Measurements from ENCODE around the gene FBXO17. TPM values are rescaled to one million over a fixed set of nuclear protein-coding genes. Genes with fewer than 3 reads are reported as not detected.

FBXO17 gene
- total and polyA plus RNA-seq, 2 experiments from 2014 or later, result 30.3 to 36.4 TPM

DNA sequence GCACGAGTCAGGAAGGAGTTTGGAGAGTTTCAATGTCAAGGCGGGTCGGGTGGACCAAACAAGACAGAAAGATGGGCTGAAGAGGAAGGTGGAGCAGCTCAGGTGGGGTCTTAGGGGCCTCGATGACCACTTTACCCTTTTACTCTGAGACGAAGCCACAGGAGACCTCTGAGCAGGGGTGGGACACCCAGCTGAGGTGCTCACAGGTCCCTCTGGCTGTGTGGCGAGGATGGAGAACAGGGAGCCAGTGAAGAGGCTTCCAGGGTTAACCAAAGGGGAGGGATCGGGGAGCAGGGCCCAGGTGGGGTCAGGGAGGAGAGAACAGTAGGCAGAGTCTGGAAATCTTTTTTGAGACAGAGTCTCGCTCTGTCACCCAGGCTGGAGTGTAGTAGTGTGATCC is 61.6 kb downstream of the FBXO17 start:
- Histone ChIP-seq H3K4me3 (no peak overlapping the region), H3K27ac (no peak overlapping the region), H3K27me3 (replicated peaks; ENCODE audit: insufficient read depth) (no peaks in the 10 kb centered on the region), H3K9me2 (ENCODE audit: insufficient read depth) (no peaks in the 10 kb centered on the region), H3K4me1 (ENCODE audit: insufficient read depth) (no peaks in the 10 kb centered on the region), H4K20me1 (ENCODE audit: insufficient read depth) (no peaks in the 10 kb centered on the region), H3K79me2 (ENCODE audit: insufficient read depth) (no peaks in the 10 kb centered on the region), H3K4me2 (ENCODE audit: unreplicated experiment) (no peak overlapping the region), H3K36me3 (ENCODE audit: low read depth) (no peaks in the 10 kb centered on the region), H3K9me3 (ENCODE audit: low read depth) (no peaks in the 10 kb centered on the region), H3F3A (ENCODE audit: insufficient read depth) (no peaks in the 10 kb centered on the region), H3K9ac (no peak overlapping the region), H2AFZ (no peak overlapping the region)
- no peak for DNase-seq
- WGBS, 2 experiments (ENCODE audit: low coverage in 1 of 2, low lambda C conversion rate in 2 of 2, missing lambda C conversion rate in 2 of 2), result 84 to 86% methylated on average over 8 of the region's 8 CpGs
- in situ Hi-C loops (cut with MboI), result no loop called here
- no peak for TF ChIP-seq EZH2phosphoT487 (IDR thresholded peaks at IDR 0.05; ENCODE audit: insufficient read depth, low read depth)
- no peak for TF ChIP-seq EZH2 (IDR thresholded peaks at IDR 0.05; ENCODE audit: insufficient read depth, poor library complexity, severe bottlenecking)

- no peaks in the 10 kb centered on the region for H4K20me1 ChIP-seq (ENCODE audit: insufficient read depth)
- no peak overlapping the region for H3K4me2 ChIP-seq (ENCODE audit: unreplicated experiment)
- H3K27ac ChIP-seq, result no peak overlapping the region
- no peaks in the 10 kb centered on the region for H3F3A ChIP-seq (ENCODE audit: insufficient read depth)
- no peaks in the 10 kb centered on the region for H3K36me3 ChIP-seq (ENCODE audit: low read depth)
- no peaks in the 10 kb centered on the region for H3K4me1 ChIP-seq (ENCODE audit: insufficient read depth)
- in situ Hi-C loops (cut with MboI), result no loop called here
- H3K79me2 ChIP-seq (ENCODE audit: insufficient read depth), result no peaks in the 10 kb centered on the region
- no peaks in the 10 kb centered on the region for H3K9me3 ChIP-seq (ENCODE audit: low read depth)
- no peaks in the 10 kb centered on the region for H3K9me2 ChIP-seq (ENCODE audit: insufficient read depth)
- no peaks in the 10 kb centered on the region for H3K27me3 ChIP-seq (replicated peaks; ENCODE audit: insufficient read depth)
- 68 to 78% methylated on average over 12 of the region's 12 CpGs for WGBS, 2 experiments (ENCODE audit: low coverage in 1 of 2, low lambda C conversion rate in 2 of 2, missing lambda C conversion rate in 2 of 2)
- DNase-seq, result no peak
- H3K9ac ChIP-seq, result no peak overlapping the region
- no peak for TF ChIP-seq EZH2 (IDR thresholded peaks at IDR 0.05; ENCODE audit: insufficient read depth, poor library complexity, severe bottlenecking)
- TF ChIP-seq EZH2phosphoT487 (IDR thresholded peaks at IDR 0.05; ENCODE audit: insufficient read depth, low read depth), result no peak
- H2AFZ ChIP-seq, result no peak overlapping the region
- no peak overlapping the region for H3K4me3 ChIP-seq
These were observed 62.7 kb downstream of the FBXO17 start for GRCh38 chr19:38912600-38913514.

- Histone ChIP-seq H3K9ac (no peak overlapping the region), H3K27ac (no peak overlapping the region), H3K4me3 (no peak overlapping the region), H3K4me1 (ENCODE audit: insufficient read depth) (no peaks in the 10 kb centered on the region), H4K20me1 (ENCODE audit: insufficient read depth) (no peaks in the 10 kb centered on the region), H3K36me3 (ENCODE audit: low read depth) (no peaks in the 10 kb centered on the region), H3K27me3 (replicated peaks; ENCODE audit: insufficient read depth) (no peaks in the 10 kb centered on the region), H2AFZ (no peak overlapping the region), H3F3A (ENCODE audit: insufficient read depth) (no peaks in the 10 kb centered on the region), H3K79me2 (ENCODE audit: insufficient read depth) (no peaks in the 10 kb centered on the region), H3K4me2 (ENCODE audit: unreplicated experiment) (no peak overlapping the region), H3K9me3 (ENCODE audit: low read depth) (no peaks in the 10 kb centered on the region), H3K9me2 (ENCODE audit: insufficient read depth) (no peaks in the 10 kb centered on the region)
- TF ChIP-seq EZH2 (IDR thresholded peaks at IDR 0.05; ENCODE audit: insufficient read depth, poor library complexity, severe bottlenecking) (no peak), EZH2phosphoT487 (IDR thresholded peaks at IDR 0.05; ENCODE audit: insufficient read depth, low read depth) (no peak)
- WGBS, 2 experiments (ENCODE audit: low coverage in 1 of 2, low lambda C conversion rate in 2 of 2, missing lambda C conversion rate in 2 of 2), result 61 to 80% methylated on average over 8 to 13 of the region's 16 CpGs
- no peak for DNase-seq
- in situ Hi-C loops (cut with MboI), result no loop called here
These were observed 64.0 kb downstream of the FBXO17 start for GRCh38 chr19:38911388-38912001.

- no peak for DNase-seq
- Histone ChIP-seq H3K9me2 (ENCODE audit: insufficient read depth) (no peaks in the 10 kb centered on the region), H3K27ac (no peak overlapping the region), H3K27me3 (replicated peaks; ENCODE audit: insufficient read depth) (no peaks in the 10 kb centered on the region), H4K20me1 (ENCODE audit: insufficient read depth) (no peaks in the 10 kb centered on the region), H3F3A (ENCODE audit: insufficient read depth) (no peaks in the 10 kb centered on the region), H3K9me3 (ENCODE audit: low read depth) (no peaks in the 10 kb centered on the region), H3K4me3 (no peak overlapping the region), H3K79me2 (ENCODE audit: insufficient read depth) (no peaks in the 10 kb centered on the region), H3K4me2 (ENCODE audit: unreplicated experiment) (no peak overlapping the region), H3K4me1 (ENCODE audit: insufficient read depth) (no peaks in the 10 kb centered on the region), H2AFZ (no peak overlapping the region), H3K36me3 (ENCODE audit: low read depth) (no peaks in the 10 kb centered on the region), H3K9ac (no peak overlapping the region)
- in situ Hi-C loops (cut with MboI), result no loop called here
- 88 to 90% methylated on average over 4 to 12 of the region's 12 CpGs for WGBS, 2 experiments (ENCODE audit: low coverage in 1 of 2, low lambda C conversion rate in 2 of 2, missing lambda C conversion rate in 2 of 2)
- TF ChIP-seq EZH2 (IDR thresholded peaks at IDR 0.05; ENCODE audit: insufficient read depth, poor library complexity, severe bottlenecking) (no peak), EZH2phosphoT487 (IDR thresholded peaks at IDR 0.05; ENCODE audit: insufficient read depth, low read depth) (no peak)
These were observed 65.1 kb downstream of the FBXO17 start for GRCh38 chr19:38910488-38910887.

Data from GM23248 (cell line).